Loucy (cell line): ENCODE results near the gene MMRN2.

Experiments used
- H2AFZ ChIP-seq: fragments of 200-600 bp; sonication (generic); 2 replicates; pipeline ENCODE4 v1.6.0; 2016; ENCODE audit warnings: antibody characterized with exemption, mild to moderate bottlenecking, low read length, moderate library complexity
- H3F3A ChIP-seq: fragments of 200-600 bp; 2 replicates; pipeline ENCODE4 v1.6.0; 2016; ENCODE audit warnings: antibody characterized with exemption, low read depth, mild to moderate bottlenecking
- H3K27me3 ChIP-seq: fragments of 200-600 bp; sonication (generic); 2 replicates; pipeline ENCODE4 v1.6.1; 2014; ENCODE audit warnings: low read length, mild to moderate bottlenecking; ENCODE audit not compliant: insufficient read depth, poor library complexity, severe bottlenecking
- H3K36me3 ChIP-seq: fragments of 200-600 bp; sonication (generic); 2 replicates; pipeline ENCODE4 v1.6.1; 2016; ENCODE audit warnings: low read length; ENCODE audit not compliant: insufficient read depth
- H3K4me1 ChIP-seq: fragments of 200-600 bp; sonication (generic); 2 replicates; pipeline ENCODE4 v1.5.1; 2014; ENCODE audit warnings: low read length, mild to moderate bottlenecking; ENCODE audit not compliant: insufficient read depth, poor library complexity, severe bottlenecking
- H3K4me2 ChIP-seq: fragments of 200-600 bp; sonication (generic); 2 replicates; pipeline ENCODE4 v1.6.0; 2014; ENCODE audit warnings: antibody characterized with exemption, low read length, low read depth, mild to moderate bottlenecking; ENCODE audit not compliant: poor library complexity, severe bottlenecking
- H3K4me3 ChIP-seq: fragments of 200-600 bp; sonication (generic); 2 replicates; pipeline ENCODE4 v1.5.1; 2014; ENCODE audit warnings: low read length, mild to moderate bottlenecking, mixed read lengths; ENCODE audit not compliant: poor library complexity, severe bottlenecking
- H3K79me2 ChIP-seq: fragments of 200-600 bp; sonication (generic); 2 replicates; pipeline ENCODE4 v1.6.1; 2014; ENCODE audit warnings: low read length; ENCODE audit not compliant: insufficient read depth
- H3K9ac ChIP-seq: fragments of 200-600 bp; sonication (generic); 2 replicates; pipeline ENCODE4 v1.6.0; 2014; ENCODE audit warnings: mild to moderate bottlenecking, low read depth, low read length, moderate library complexity; ENCODE audit not compliant: poor library complexity, severe bottlenecking
- H3K9me2 ChIP-seq: fragments of 200-600 bp; sonication (generic); replicated peaks from 2 replicates; pipeline ENCODE4 v1.6.1; 2016; ENCODE audit warnings: low read depth, low read length, mixed read lengths
- H3K9me3 ChIP-seq: fragments of 200-600 bp; sonication (generic); 2 replicates; pipeline ENCODE4 v1.6.1; 2014; ENCODE audit warnings: mild to moderate bottlenecking, antibody characterized with exemption, low read length, low read depth; ENCODE audit not compliant: insufficient read depth
- H4K20me1 ChIP-seq: fragments of 200-600 bp; sonication (generic); 2 replicates; pipeline ENCODE4 v1.6.0; 2014; ENCODE audit warnings: antibody characterized with exemption, low read length, mild to moderate bottlenecking; ENCODE audit not compliant: insufficient read depth, poor library complexity, severe bottlenecking
- EZH2phosphoT487 ChIP-seq: fragments of 200-600 bp; IDR thresholded peaks from 2 replicates; pipeline ENCODE4 v1.6.1; 2018; ENCODE audit warnings: antibody characterized with exemption, mild to moderate bottlenecking, moderate library complexity, borderline replicate concordance
- TF ChIP-seq, protein P1 (sequence below): fragments of 200-600 bp; sonication (generic); conservative IDR thresholded peaks from 2 replicates; pipeline ENCODE4 v1.5.1; 2014; ENCODE audit warnings: mild to moderate bottlenecking, antibody characterized with exemption, low read length

Gene MMRN2

GRCh38 chr10:86962136-86962980 is 4.9 kb upstream of the MMRN2 start:
- Histone ChIP-seq H3K9me3 (no peaks in the 10 kb centered on the region), H3K4me1 (peaks cover 11% of the 10 kb centered on the region), H3K36me3 (no peaks in the 10 kb centered on the region), H3K9me2 (no peaks in the 10 kb centered on the region), H3K4me2 (no peak overlapping the region), H3K27me3 (no peaks in the 10 kb centered on the region), H3K79me2 (no peaks in the 10 kb centered on the region), H4K20me1 (no peaks in the 10 kb centered on the region), H2AFZ (no peak overlapping the region), H3F3A (no peaks in the 10 kb centered on the region), H3K4me3 (no peak overlapping the region), H3K9ac (no peak overlapping the region)
- TF ChIP-seq, protein P1, sequence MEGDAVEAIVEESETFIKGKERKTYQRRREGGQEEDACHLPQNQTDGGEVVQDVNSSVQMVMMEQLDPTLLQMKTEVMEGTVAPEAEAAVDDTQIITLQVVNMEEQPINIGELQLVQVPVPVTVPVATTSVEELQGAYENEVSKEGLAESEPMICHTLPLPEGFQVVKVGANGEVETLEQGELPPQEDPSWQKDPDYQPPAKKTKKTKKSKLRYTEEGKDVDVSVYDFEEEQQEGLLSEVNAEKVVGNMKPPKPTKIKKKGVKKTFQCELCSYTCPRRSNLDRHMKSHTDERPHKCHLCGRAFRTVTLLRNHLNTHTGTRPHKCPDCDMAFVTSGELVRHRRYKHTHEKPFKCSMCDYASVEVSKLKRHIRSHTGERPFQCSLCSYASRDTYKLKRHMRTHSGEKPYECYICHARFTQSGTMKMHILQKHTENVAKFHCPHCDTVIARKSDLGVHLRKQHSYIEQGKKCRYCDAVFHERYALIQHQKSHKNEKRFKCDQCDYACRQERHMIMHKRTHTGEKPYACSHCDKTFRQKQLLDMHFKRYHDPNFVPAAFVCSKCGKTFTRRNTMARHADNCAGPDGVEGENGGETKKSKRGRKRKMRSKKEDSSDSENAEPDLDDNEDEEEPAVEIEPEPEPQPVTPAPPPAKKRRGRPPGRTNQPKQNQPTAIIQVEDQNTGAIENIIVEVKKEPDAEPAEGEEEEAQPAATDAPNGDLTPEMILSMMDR: no peak
- TF ChIP-seq EZH2phosphoT487: no peak

DNA sequence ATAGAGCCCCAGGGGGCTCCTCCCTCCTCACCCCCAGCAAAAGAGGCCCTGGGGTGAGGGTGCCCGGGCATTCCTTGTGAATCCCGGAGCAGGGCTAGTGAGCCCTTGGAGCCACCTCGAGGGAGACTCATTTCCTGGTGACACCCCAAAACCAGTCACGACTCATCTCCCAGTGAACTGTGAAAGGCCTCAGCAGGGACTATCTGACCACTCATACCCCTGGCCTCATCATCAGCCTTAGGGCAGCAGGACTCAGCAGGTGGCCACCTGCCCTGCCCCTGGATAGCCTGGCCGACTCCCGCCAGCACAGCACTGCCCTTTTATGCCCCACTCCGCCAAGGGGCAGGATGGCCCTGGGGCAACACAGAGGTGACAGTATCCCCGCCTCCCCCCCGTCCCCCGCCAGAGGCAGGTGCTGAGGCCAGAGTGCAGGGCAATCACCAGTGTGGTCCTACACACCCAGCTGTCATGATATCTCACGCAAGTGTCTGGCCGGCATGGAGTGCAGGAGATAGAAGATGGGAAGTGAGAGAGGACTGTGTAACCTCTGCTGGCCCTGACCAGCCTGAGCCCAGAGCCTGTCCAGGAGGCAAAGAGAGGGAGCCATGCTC is 4.2 kb upstream of the MMRN2 start:
- TF ChIP-seq, protein P1: no peak
- no peak for TF ChIP-seq EZH2phosphoT487
- no peaks in the 10 kb centered on the region for H3K9me3 ChIP-seq
- H3K36me3 ChIP-seq: no peaks in the 10 kb centered on the region
- peaks cover 8% of the 10 kb centered on the region for H3K4me1 ChIP-seq
- no peak overlapping the region for H3K9ac ChIP-seq
- no peak overlapping the region for H2AFZ ChIP-seq
- no peak overlapping the region for H3K4me2 ChIP-seq
- H3F3A ChIP-seq: no peaks in the 10 kb centered on the region
- no peak overlapping the region for H3K4me3 ChIP-seq
- no peaks in the 10 kb centered on the region for H4K20me1 ChIP-seq
- no peaks in the 10 kb centered on the region for H3K27me3 ChIP-seq
- H3K79me2 ChIP-seq: no peaks in the 10 kb centered on the region
- H3K9me2 ChIP-seq: no peaks in the 10 kb centered on the region

DNA sequence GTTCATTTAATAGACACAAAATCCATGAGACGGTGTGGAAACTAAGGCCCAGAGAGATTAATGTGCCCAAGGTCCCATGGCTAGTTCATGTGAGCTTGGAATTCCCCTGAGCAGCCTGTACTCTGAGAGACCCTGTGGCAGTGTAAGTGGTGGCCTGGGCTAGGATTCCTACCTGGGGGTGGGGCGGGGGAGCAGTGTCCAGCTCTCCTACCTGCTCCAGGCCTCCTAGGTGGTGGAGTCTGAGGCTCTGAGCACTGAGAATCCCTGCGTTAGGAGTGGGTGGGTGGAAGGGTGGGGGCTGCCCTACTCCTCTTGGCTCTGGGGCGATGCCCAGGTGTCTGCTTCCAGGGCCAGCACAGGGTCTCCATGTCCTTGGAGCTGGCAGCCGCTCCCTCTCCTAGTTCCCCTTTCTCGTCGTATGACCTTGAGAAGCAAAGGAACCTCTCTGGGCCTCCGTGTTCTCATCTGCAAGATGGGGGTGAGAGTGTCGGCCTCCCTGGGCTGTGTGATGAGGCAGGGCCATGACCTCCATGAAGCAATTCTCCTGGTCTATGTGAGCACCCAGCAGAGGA is 3.5 kb upstream of the MMRN2 start:
- H3K27me3 ChIP-seq: no peaks in the 10 kb centered on the region
- no peaks in the 10 kb centered on the region for H3K36me3 ChIP-seq
- H3K79me2 ChIP-seq: no peaks in the 10 kb centered on the region
- H3K9me3 ChIP-seq: no peaks in the 10 kb centered on the region
- peaks cover 6% of the 10 kb centered on the region for H3K4me1 ChIP-seq
- no peak overlapping the region; the same call in 1 of the 2 replicates for H2AFZ ChIP-seq
- H3K4me2 ChIP-seq: no peak overlapping the region
- H3K9ac ChIP-seq: no peak overlapping the region
- no peaks in the 10 kb centered on the region for H3K9me2 ChIP-seq
- no peaks in the 10 kb centered on the region for H4K20me1 ChIP-seq
- H3K4me3 ChIP-seq: no peak overlapping the region
- TF ChIP-seq EZH2phosphoT487: no peak
- TF ChIP-seq, protein P1: no peak
- H3F3A ChIP-seq: no peaks in the 10 kb centered on the region
